Measurements from ENCODE around the gene HSPA1B.

Gene HSPA1B

GRCh38 chr6:31827286-31828079 is at the start of gene HSPA1B:
HSPA1B (plus strand) TSS chr6:31827738; CDS start chr6:31827951, 213 bp downstream.
- H3K27me3 ChIP-seq = no peaks in the 10 kb centered on the region
- H3K36me3 ChIP-seq = no peaks in the 10 kb centered on the region
- peak within 1 kb of the TSS; percentile 91 for H3K27ac ChIP-seq
- H3K4me3 ChIP-seq = peak within 1 kb of the TSS; percentile 75
- H3K4me2 ChIP-seq = peak within 1 kb of the TSS; percentile 96
- peak within 1 kb of the TSS; percentile 79 for H3K9ac ChIP-seq
- H3K4me1 ChIP-seq = peaks cover 48% of the 10 kb centered on the region
- TF ChIP-seq Cebpa-rat (IDR thresholded peaks at IDR 0.05) = no peak
- H4K20me1 ChIP-seq = no peaks in the 10 kb centered on the region
- no peaks in the 10 kb centered on the region for H3K9me3 ChIP-seq

- peaks cover 44% of the 10 kb centered on the region for H3K4me1 ChIP-seq
- no peaks in the 10 kb centered on the region for H3K27me3 ChIP-seq
- TF ChIP-seq Cebpa-rat (IDR thresholded peaks at IDR 0.05) = no peak
- no peak overlapping the region for H3K4me3 ChIP-seq
- H3K9ac ChIP-seq = no peak overlapping the region
- no peaks in the 10 kb centered on the region for H3K9me3 ChIP-seq
- H4K20me1 ChIP-seq = peaks cover 12% of the 10 kb centered on the region; the same call in 1 of the 2 replicates
- H3K4me2 ChIP-seq = no peak overlapping the region
- no peak overlapping the region for H3K27ac ChIP-seq
- peaks cover 58% of the 10 kb centered on the region for H3K36me3 ChIP-seq
Observed at GRCh38 chr6:31778193-31778592, 49.3 kb upstream of the HSPA1B start.

GRCh38 chr6:31778999-31779885 is 48.3 kb upstream of the HSPA1B start:
- Histone ChIP-seq H3K27me3 (no peaks in the 10 kb centered on the region), H3K4me2 (no peak overlapping the region), H3K36me3 (peaks cover 68% of the 10 kb centered on the region), H3K9ac (no peak overlapping the region), H4K20me1 (peaks cover 12% of the 10 kb centered on the region; the same call in 1 of the 2 replicates), H3K4me1 (peaks cover 40% of the 10 kb centered on the region), H3K4me3 (no peak overlapping the region), H3K9me3 (no peaks in the 10 kb centered on the region), H3K27ac (no peak overlapping the region)
- no peak for TF ChIP-seq Cebpa-rat (IDR thresholded peaks at IDR 0.05)

GRCh38 chr6:31779908-31780307 is 47.6 kb upstream of the HSPA1B start:
- H3K4me3 ChIP-seq = no peak overlapping the region
- no peak overlapping the region for H3K4me2 ChIP-seq
- no peak for TF ChIP-seq Cebpa-rat (IDR thresholded peaks at IDR 0.05)
- no peak overlapping the region for H3K9ac ChIP-seq
- no peaks in the 10 kb centered on the region for H3K9me3 ChIP-seq
- no peaks in the 10 kb centered on the region for H3K27me3 ChIP-seq
- no peak overlapping the region for H3K27ac ChIP-seq
- peaks cover 12% of the 10 kb centered on the region; the same call in 1 of the 2 replicates for H4K20me1 ChIP-seq
- H3K36me3 ChIP-seq = peaks cover 75% of the 10 kb centered on the region
- H3K4me1 ChIP-seq = peaks cover 33% of the 10 kb centered on the region

GRCh38 chr6:31780507-31781243 is 46.9 kb upstream of the HSPA1B start:
- no peaks in the 10 kb centered on the region for H3K27me3 ChIP-seq
- H3K9me3 ChIP-seq = no peaks in the 10 kb centered on the region
- H3K9ac ChIP-seq = no peak overlapping the region
- no peak overlapping the region for H3K4me3 ChIP-seq
- peaks cover 83% of the 10 kb centered on the region for H3K36me3 ChIP-seq
- no peak for TF ChIP-seq Cebpa-rat (IDR thresholded peaks at IDR 0.05)
- H3K4me1 ChIP-seq = peaks cover 26% of the 10 kb centered on the region
- peaks cover 12% of the 10 kb centered on the region; the same call in 1 of the 2 replicates for H4K20me1 ChIP-seq
- H3K27ac ChIP-seq = no peak overlapping the region
- H3K4me2 ChIP-seq = no peak overlapping the region

GRCh38 chr6:31781244-31782125 is 46.1 kb upstream of the HSPA1B start:
- H3K9ac ChIP-seq = no peak overlapping the region
- H3K4me1 ChIP-seq = peaks cover 19% of the 10 kb centered on the region
- H3K4me2 ChIP-seq = no peak overlapping the region
- peaks cover 91% of the 10 kb centered on the region for H3K36me3 ChIP-seq
- TF ChIP-seq Cebpa-rat (IDR thresholded peaks at IDR 0.05) = no peak
- H4K20me1 ChIP-seq = peaks cover 12% of the 10 kb centered on the region; the same call in 1 of the 2 replicates
- no peaks in the 10 kb centered on the region for H3K9me3 ChIP-seq
- H3K27me3 ChIP-seq = no peaks in the 10 kb centered on the region
- no peak overlapping the region for H3K27ac ChIP-seq
- no peak overlapping the region for H3K4me3 ChIP-seq

- H4K20me1 ChIP-seq = peaks cover 12% of the 10 kb centered on the region; the same call in 1 of the 2 replicates
- no peak overlapping the region for H3K27ac ChIP-seq
- H3K9me3 ChIP-seq = no peaks in the 10 kb centered on the region
- H3K36me3 ChIP-seq = peaks cover 98% of the 10 kb centered on the region
- H3K4me2 ChIP-seq = no peak overlapping the region
- H3K4me3 ChIP-seq = no peak overlapping the region
- peaks cover 11% of the 10 kb centered on the region for H3K4me1 ChIP-seq
- no peak for TF ChIP-seq Cebpa-rat (IDR thresholded peaks at IDR 0.05)
- no peaks in the 10 kb centered on the region for H3K27me3 ChIP-seq
- no peak overlapping the region for H3K9ac ChIP-seq
Observed at GRCh38 chr6:31782126-31782855, 45.2 kb upstream of the HSPA1B start.

All from BLaER1 (cell line).